Stimulated activated CD4-positive, alpha-beta T cell treated with anti-CD3 and anti-CD28 coated beads, Interleukin-2, amount 100 ng/mL, for 24 hours (primary cell): ENCODE results near the gene ASS1.

Source experiments
- DNase-seq, 2 donors: peaks; one replicate each; pipeline ENCODE4 v3.0.0-alpha.2; 2020

ASS1 gene

DNA sequence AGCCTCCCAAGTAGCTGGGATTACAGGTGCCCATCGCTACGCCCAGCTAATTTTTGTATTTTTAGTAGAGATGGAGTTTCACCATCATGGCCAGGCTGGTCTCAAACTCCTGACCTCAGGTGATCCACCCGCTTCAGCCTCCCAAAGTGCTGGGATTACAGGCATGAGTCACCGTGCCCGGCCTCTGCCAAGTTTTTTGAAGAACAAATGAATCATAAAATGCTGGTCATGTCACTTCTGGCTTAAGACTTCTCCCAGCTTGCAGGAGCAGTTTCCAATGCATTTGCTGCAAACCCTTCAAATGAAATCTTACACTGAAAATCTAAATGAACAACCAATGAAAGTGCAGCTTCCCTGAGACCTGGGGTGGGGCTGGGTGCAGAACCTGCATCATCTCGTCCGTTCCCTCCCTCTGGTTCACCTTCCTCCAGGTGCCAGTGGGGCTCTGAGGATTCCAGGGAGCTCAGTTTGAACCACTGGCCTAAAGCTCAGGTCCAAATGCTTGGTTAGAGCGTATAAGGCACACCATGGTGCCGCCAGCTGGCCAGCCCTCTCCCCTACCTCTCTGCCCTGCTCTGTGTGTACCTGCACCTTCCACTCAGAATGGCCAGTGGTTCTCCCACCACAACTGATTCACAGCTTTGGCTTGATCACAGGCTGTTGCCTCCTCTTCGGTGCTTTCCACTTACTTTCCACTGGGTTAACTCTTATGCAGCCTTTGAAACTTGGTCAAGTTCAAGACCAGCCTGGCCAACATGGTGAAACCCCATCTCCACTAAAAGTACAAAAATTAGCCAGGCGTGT, 94.9 kb downstream of the ASS1 start:
- DNase-seq: no peak

DNA sequence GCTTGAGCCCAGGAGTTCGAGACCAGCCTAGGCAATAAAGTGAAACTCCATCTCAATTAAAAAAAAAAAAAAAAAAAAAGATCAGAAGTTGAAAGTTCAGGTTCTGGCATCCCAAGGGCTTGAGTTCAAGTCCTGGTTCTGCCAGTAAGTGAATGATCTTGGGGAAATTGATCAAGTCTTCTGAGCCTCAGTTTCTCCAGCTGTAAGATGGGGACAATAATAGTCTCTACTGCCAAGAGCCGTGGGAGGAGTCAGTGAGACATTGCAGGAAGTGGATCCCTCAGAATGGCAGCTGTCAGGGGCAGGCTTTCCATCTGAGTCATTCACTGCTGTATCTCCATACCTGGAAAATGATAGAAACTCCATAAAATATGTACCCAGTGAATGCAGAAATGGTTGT, 96.8 kb downstream of the ASS1 start:
- no peak for DNase-seq

DNA sequence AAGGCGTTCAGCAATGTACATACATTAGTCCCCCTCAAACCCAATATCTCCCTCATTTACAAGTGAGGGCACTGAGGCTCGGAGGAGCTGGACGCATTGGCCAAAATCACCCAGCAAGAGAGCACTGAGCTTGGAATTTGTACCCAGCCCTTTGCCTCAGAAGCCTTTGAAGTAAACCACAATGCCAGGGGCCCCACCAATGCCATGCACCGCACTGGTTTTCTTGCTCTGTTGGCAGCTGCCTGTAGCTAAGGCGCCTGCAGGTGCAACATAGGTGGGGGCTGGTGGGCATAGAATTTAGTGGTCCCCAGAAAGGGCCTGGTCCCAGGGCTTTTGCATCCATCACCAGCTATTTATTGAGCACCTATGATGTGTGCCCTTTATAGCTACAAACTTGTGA, 97.3 kb downstream of the ASS1 start:
- no peak for DNase-seq

DNA sequence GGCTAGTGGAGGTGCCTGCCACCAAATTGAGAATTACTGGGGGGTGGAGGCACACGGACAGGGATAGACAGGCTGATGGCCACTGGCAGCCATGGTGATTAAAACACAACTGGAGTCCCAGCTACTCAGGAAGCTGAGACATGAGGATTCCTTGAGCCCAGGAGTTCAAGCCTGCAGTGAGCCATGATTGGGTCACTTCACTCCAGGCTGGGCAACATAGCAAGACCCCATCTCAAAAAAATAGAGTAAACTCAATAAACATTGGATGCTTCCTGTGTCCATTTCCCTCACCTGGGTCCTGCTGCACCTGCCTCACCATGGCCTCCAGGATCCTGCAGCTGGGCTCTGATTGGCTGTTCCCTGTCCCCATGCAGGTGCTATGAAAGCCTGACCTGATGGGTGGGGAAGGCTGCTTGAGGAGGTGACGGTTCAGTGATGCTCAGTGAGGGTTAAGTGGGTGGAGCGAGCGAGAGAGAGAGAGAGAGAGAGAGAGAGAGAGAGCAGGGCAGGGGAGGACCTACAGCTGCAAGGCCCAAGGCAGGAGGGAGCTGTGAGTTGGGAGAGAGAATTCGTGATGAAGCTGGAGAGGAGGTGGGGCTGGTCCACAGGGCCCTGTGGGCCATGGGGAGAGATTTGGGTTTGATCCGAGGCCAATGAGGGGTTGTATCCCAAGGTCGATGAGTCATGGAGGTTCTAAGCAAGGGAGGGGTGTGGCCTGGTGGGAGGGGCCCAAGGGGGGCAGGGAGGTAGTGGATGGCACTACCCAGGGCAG, 97.9 kb downstream of the ASS1 start:
- DNase-seq: no peak

DNA sequence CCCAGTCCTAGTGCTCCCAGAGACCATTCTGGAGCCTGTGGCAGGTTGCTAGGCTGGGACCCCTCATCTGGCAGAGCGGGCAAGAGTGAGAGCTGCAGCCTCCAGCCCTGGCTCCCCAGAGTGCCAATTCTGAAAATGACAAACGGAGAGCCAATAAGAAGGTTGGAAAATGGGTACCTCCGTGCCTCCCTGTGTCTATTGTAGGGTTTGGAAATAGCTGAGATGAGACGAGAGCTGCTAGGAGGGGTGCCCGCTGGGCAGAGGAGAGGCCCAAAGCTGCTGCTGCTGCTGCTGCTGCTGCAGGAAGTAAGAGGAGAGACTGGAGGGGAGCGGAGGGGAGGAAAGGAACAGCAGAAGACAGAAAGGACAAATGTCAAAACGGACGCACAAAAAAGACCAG, 98.6 kb downstream of the ASS1 start:
- DNase-seq: no peak

DNA sequence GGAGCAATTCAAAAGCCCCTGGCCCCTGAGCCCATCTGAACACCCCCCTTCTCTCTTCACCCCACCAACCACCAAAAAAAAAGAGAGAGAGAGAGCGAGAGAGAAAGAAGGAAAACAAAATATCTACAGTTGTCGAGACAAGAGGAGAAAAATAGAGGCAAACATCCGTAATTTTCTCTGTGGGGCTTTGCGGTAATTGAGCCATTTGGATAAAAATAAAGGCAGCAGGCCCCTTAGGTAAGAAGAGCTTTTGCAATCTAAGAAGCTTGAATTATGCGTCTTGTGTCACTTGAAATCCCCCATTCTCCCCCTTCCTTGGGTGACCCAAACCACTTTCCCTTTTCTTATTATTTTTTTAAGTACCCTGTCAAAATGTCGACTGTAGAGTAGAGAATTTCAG, 99.1 kb downstream of the ASS1 start:
- DNase-seq: no peak

DNA sequence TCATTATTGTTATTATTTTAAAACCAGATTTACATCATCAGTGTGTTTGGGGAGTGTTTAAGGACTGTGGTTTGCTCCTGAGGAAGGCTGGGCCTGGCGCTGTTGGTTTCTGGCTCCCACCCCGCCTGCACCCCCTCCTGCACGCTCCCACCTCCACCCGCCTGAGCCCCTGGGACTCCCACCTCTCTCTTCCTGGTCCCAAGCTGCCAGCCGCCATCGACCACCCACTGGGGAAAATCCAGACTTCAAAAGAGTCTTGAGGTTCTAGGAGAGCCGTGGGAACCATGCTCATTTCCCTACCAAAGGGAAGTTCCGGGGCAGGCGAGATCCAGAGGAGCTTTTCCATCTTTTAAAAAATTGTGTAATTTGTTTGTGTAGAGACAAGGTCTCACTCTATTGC, 99.6 kb downstream of the ASS1 start:
- DNase-seq: no peak

DNA sequence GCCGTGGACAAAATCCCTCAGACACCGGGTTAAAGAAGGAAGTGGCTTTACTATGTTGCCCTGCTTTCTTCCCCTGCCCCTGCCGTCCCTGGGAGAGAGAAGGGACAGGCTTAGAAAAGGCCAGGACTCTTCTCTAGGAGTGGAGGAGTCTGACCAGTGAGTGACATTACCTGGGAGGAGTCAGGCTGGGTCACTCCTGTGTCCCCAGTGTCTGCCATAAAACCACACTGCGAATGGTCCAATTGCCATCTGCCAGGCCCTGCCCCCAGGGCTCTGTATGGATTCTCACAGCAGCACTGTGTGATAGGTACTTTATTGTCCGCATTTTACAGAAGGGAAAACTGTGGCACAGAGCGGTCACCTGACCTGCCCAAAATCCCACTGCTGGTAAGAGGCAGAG, 103.3 kb downstream of the ASS1 start:
- no peak for DNase-seq

DNA sequence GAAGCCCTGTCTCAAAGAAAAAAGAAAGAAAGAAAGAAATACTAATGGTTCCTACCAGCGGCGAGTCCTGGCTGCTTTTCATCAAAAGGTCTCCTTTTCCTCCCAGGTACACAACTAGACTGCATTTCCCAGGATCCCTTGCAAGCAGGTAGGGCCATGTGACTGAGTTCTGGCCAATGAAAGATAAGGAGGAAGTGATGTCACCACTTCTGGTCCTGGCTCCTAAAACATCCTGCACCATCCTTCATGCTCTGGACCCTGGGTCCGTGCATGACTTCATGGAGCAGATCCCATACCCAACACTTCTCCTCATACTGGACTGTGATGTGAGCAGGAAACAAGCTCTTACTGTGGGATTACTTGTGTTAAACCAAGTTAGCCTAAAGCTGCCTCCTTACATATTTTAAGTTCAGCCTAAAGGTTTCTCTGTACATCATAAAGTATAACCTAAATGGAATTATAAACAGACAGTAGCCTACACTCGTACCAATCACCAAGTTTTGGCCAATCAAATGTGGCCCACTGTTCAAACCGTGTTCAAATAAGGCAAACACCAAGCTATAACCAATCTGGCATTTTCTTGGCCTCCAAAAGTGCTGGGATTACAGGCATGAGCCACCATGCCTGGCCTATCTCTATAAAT, 104.5 kb downstream of the ASS1 start:
- DNase-seq: no peak
